Measurements from ENCODE around the gene SIPA1L3.

- TF ChIP-seq CTCF (IDR thresholded peaks at IDR 0.05), result no peak
- TF ChIP-seq POLR2A (IDR thresholded peaks at IDR 0.05), result no peak
These were observed 80.6 kb downstream of the SIPA1L3 start for GRCh38 chr19:37987356-37988332.

Measured in adrenal gland (tissue), 5 donors.